ENCODE data around the gene TMEM9. TPM values are rescaled to one million over a fixed set of nuclear protein-coding genes. Genes with fewer than 3 reads are reported as not detected.

The TMEM9 gene
- total and polyA plus RNA-seq, 4 donors, result 30.5 to 59.5 (median 49.0) TPM

DNA sequence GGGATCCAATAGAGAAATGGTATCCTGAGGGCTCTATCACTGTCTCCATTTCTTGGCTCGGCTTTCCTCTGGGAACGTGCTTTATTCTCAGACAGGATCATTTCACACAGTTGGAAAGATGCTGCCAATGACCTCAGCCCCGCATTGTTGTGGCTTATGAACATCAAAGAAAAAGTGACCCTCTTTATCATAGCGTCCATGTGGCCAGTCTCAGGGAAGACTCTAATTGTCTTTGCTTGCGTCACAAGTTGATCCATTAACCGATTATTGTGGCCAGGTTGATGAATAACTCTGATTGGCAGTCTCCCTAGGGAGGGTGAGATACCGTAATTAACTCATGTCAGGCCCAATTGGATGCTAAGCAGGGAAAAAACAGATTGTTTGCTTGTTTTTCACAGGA is 10.4 kb upstream of the TMEM9 start:
- Histone ChIP-seq H3K4me3 (ENCODE audit: low read depth in 1 of 3, low read length in 3 of 3) (no peak overlapping the region), H3K27me3 (ENCODE audit: control insufficient read depth in 4 of 4, insufficient read depth in 4 of 4, low read length in 3 of 4) (no peaks in the 10 kb centered on the region), H3K9me3 (ENCODE audit: control insufficient read depth in 4 of 4, low read length in 3 of 4) (no peaks in the 10 kb centered on the region), H3K4me1 (ENCODE audit: control insufficient read depth in 4 of 4, insufficient read depth in 4 of 4, low read length in 3 of 4) (peaks cover 0 to under 1% (median 0%) of the 10 kb centered on the region in 4 donors), H3K9ac (ENCODE audit: low read depth in 1 of 2, low read length in 2 of 2) (no peak overlapping the region), H3K36me3 (ENCODE audit: control insufficient read depth in 4 of 4, insufficient read depth in 3 of 4, low read depth in 1 of 4, low read length in 3 of 4) (no peaks in the 10 kb centered on the region), H3K27ac (ENCODE audit: low read depth in 1 of 2, low read length in 2 of 2) (no peak overlapping the region)
- 51% methylated on average over 7 of the region's 7 CpGs for WGBS
- DNase-seq (ENCODE audit: low spot score), result no peak
- TF ChIP-seq CTCF (IDR thresholded peaks at IDR 0.05; ENCODE audit: low read depth, low read length, missing input control) (no peak), REST (IDR thresholded peaks at IDR 0.05) (no peak), HNF4G (IDR thresholded peaks at IDR 0.05) (no peak)

DNA sequence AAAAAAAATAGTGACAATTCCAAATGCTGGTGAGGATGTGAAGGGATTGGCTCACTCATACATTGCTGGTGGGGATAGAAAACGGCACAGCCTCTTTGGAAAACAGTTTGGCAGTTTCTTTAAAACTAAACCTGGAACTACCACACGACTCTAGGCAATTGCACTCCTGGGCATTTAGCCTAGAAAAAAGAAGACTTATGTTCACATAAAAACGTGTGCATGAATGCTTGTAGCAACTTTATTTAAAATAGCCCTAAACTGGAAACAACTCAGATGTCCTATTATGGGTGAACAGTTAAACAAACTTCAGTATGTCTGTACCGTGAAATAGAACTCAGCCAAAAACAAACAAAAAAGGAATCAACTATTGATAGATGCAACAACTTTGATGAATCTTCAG is 9.4 kb upstream of the TMEM9 start:
- 43% methylated on average over 4 of the region's 4 CpGs for WGBS
- no peaks in the 10 kb centered on the region for H3K36me3 ChIP-seq (ENCODE audit: control insufficient read depth in 4 of 4, insufficient read depth in 3 of 4, low read depth in 1 of 4, low read length in 3 of 4)
- TF ChIP-seq CTCF (IDR thresholded peaks at IDR 0.05; ENCODE audit: low read depth, low read length, missing input control), result no peak
- TF ChIP-seq NR2F2 (IDR thresholded peaks at IDR 0.05), result no peak
- TF ChIP-seq, protein P1, sequence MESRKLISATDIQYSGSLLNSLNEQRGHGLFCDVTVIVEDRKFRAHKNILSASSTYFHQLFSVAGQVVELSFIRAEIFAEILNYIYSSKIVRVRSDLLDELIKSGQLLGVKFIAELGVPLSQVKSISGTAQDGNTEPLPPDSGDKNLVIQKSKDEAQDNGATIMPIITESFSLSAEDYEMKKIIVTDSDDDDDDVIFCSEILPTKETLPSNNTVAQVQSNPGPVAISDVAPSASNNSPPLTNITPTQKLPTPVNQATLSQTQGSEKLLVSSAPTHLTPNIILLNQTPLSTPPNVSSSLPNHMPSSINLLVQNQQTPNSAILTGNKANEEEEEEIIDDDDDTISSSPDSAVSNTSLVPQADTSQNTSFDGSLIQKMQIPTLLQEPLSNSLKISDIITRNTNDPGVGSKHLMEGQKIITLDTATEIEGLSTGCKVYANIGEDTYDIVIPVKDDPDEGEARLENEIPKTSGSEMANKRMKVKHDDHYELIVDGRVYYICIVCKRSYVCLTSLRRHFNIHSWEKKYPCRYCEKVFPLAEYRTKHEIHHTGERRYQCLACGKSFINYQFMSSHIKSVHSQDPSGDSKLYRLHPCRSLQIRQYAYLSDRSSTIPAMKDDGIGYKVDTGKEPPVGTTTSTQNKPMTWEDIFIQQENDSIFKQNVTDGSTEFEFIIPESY (IDR thresholded peaks at IDR 0.05), result no peak
- no peak for TF ChIP-seq REST (IDR thresholded peaks at IDR 0.05)
- TF ChIP-seq YY1 (IDR thresholded peaks at IDR 0.05), result no peak
- no peak for TF ChIP-seq FOXA1 (IDR thresholded peaks at IDR 0.05)
- no peak for TF ChIP-seq GABPA (IDR thresholded peaks at IDR 0.05 in 1 of 2, conservative IDR thresholded peaks at IDR 0.05 in 1 of 2)
- no peak for TF ChIP-seq HNF4A (conservative IDR thresholded peaks at IDR 0.05)
- no peak for TF ChIP-seq FOXA2 (IDR thresholded peaks at IDR 0.05)
- TF ChIP-seq TAF1 (conservative IDR thresholded peaks at IDR 0.05), result no peak
- TF ChIP-seq, protein P2, sequence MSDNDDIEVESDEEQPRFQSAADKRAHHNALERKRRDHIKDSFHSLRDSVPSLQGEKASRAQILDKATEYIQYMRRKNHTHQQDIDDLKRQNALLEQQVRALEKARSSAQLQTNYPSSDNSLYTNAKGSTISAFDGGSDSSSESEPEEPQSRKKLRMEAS (IDR thresholded peaks at IDR 0.05), result no peak
- TF ChIP-seq, protein P3, sequence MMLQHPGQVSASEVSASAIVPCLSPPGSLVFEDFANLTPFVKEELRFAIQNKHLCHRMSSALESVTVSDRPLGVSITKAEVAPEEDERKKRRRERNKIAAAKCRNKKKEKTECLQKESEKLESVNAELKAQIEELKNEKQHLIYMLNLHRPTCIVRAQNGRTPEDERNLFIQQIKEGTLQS (IDR thresholded peaks at IDR 0.05), result no peak
- no peak for TF ChIP-seq RXRA (IDR thresholded peaks at IDR 0.05)
- TF ChIP-seq SP1 (IDR thresholded peaks at IDR 0.05), result no peak
- no peak for TF ChIP-seq RAD21 (IDR thresholded peaks at IDR 0.05)
- TF ChIP-seq EGR1 (IDR thresholded peaks at IDR 0.05; ENCODE audit: low read depth in 2 of 2), result no peak
- no peak for TF ChIP-seq JUND (IDR thresholded peaks at IDR 0.05)
- no peak for TF ChIP-seq HNF4G (IDR thresholded peaks at IDR 0.05)

More for the DNA sequence above, 9.4 kb upstream of the TMEM9 start:
- DNase-seq (ENCODE audit: low spot score), result no peak
- H3K27me3 ChIP-seq (ENCODE audit: control insufficient read depth in 4 of 4, insufficient read depth in 4 of 4, low read length in 3 of 4), result no peaks in the 10 kb centered on the region
- H3K4me3 ChIP-seq (ENCODE audit: low read depth in 1 of 3, low read length in 3 of 3), result no peak overlapping the region
- no peaks in the 10 kb centered on the region for H3K4me1 ChIP-seq (ENCODE audit: control insufficient read depth in 4 of 4, insufficient read depth in 4 of 4, low read length in 3 of 4)
- H3K27ac ChIP-seq (ENCODE audit: low read depth in 1 of 2, low read length in 2 of 2), result no peak overlapping the region
- H3K9me3 ChIP-seq (ENCODE audit: control insufficient read depth in 4 of 4, low read length in 3 of 4), result no peaks in the 10 kb centered on the region
- no peak overlapping the region for H3K9ac ChIP-seq (ENCODE audit: low read depth in 1 of 2, low read length in 2 of 2)

Data from liver (tissue), 9 donors.